GM21515 (cell line): Measurements from ENCODE around the gene C4B.
"Not testable (repeated sequence)": the region's sequence is repeated elsewhere in the genome, so short reads cannot be mapped to it uniquely, and the experiment has no call there.

Source experiments
- ATAC-seq: cut with Tn5 transposase; IDR thresholded peaks from one replicate; pipeline ENCODE4 v1.9.1; 2021; ENCODE audit not compliant: unreplicated experiment

Gene C4B

DNA sequence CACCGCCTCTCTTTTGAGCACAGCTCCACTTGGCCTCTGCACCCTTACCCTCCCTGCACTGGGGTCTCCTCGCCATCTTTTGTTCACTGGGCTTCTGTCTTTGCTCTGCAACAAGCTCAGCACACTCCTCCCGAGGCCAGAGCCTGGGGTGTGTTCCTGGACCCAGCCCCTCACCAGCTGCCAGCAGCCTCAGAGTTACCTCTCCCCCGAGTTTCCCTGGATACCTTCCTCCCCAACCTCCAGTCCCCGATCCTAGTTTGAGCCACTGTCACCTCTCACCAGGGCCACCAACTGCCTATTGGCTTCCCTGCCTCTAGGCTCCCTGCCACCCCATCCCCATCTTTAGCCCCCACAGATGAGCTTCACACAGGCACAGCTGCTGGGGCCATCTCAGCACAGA is 36.0 kb downstream of the C4B start:
- ATAC-seq, result no peak

DNA sequence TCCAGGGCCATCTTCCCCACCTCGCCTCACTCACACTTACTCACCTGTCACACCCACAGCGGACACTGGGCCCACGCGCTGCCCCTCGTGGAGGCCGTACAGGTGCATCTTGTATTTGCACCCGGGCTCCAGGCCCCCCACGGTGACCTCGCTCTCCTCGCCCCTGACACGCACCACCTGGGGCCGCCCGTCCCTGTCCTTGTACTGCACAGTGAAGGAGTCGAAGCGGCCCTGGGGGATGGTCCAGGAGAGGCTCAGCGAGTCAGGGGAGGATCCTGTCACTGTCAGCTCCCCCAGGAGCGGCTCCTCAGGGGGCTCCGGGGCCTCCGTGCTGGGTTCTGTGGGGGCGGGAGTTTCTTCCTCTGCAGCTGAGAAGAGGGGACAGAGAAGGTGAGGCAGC is 38.0 kb downstream of the C4B start:
- not testable (repeated sequence) for ATAC-seq

DNA sequence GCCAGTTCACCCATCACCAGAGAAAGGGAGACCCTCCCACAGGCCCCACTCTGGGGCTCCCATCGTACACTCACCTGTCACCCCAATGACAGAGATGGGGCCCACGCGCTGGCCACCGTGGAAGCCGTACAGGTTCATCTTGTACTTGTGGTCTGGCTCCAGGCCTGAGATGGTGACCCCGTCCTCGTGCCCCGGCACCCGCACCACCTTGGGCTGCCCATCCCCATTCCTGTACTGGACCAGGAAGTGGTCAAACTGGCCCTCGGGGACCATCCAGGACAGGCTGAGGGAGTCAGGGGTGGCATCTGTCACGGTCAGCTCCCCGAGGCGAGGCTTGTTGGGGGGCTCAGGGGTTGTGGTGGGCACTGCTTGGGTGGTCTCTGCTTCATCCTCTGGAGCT is 38.7 kb downstream of the C4B start:
- not testable (repeated sequence) for ATAC-seq

DNA sequence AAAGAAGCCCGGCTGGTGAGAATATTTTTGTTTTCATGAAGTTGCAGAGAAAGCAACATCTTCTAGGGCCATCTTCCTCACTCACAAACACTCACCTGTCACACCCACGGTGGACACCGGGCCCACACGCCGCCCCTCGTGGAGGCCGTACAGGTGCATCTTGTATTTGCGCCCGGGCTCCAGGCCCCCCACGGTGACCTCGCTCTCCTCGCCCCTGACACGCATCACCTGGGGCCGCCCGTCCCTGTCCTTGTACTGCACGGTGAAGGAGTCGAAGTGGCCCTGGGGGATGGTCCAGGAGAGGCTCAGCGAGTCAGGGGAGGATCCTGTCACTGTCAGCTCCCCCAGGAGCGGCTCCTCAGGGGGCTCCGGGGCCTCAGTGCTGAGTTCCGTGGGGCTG is 41.2 kb downstream of the C4B start:
- not testable (repeated sequence) for ATAC-seq

DNA sequence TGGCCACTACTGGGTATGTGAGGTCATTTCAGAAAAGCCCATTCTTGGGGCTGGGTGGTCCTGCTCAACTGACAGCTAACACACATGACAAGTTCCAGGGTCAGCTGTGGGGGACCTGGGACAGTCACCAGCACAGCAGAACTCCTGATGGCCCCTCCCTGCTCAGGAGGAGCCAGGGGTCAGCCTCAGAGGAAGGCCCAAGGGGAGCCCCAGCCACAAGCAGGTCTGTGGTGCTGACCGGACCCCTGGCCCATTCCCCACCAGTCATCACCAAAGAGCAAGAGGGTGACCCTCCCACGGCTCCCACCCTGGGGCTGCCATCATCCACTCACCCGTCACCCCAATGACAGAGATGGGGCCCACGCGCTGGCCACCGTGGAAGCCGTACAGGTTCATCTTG is 41.7 kb downstream of the C4B start:
- ATAC-seq, result no peak

DNA sequence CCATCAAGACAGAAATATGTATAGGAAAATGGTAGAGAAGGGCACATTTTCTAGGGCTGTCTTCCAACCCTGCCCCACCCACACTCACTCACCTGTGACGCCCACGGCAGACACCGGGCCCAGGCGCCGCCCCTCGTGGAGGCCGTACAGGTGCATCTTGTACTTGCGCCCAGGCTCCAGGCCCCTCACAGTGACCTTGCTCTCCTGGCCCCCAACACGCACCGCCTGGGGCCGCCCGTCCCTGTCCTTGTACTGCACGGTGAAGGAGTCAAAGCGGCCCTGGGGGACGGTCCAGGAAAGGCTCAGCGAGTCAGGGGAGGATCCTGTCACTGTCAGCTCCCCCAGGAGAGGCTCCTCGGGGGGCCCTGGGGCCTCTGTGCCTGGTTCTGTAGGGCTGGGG is 43.4 kb downstream of the C4B start:
- no peak for ATAC-seq

DNA sequence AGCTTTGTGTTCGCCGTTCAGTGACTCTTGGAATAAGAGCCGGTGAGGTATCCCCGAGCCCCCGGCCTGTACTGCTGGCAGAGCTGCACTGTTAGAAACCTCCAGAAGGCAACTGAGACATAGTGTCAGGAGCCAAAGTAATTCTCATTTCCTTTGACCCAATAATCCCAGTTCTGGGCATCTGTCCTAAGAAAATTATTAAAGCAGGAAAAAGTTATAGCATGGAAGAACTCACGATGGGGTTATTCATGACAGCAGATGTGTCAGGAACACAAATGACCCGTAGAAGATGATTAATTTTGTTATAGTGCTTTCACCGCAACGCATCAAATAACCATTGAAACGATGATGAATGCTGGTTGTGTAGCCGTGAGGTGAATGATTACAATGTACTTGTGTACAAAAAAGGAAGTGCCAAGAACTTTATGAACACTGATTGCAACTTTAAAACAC is 43.9 kb downstream of the C4B start:
- ATAC-seq, result no peak

DNA sequence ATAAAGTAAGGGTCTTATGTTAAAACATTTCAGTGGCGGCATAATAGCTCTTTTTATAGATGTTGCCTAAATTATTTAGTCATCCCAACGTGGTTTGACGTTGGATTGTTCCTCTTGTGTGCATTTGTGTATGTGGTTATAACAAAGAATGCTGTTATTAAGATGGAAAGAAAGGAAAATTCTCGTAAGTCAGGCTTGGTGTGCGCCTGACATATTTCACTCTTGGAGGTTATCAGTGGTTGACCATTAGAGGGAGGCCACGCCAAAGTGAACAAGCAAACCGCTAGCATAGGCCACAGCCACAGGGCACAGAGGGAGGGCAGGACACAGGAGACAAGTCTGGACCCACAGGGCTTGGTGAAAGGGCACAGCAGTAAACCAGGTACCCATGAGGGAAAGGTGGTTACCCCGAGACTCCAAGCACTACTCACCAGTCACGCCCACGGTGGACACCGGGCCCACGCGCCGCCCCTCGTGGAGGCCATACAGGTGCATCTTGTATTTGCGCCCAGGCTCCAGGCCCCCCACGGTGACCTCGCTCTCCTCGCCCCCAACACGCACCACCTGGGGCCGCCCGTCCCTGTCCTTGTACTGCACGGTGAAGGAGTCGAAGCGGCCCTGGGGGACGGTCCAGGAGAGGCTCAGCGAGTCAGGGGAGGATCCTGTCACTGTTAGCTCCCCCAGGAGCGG is 46.5 kb downstream of the C4B start:
- no peak for ATAC-seq

DNA sequence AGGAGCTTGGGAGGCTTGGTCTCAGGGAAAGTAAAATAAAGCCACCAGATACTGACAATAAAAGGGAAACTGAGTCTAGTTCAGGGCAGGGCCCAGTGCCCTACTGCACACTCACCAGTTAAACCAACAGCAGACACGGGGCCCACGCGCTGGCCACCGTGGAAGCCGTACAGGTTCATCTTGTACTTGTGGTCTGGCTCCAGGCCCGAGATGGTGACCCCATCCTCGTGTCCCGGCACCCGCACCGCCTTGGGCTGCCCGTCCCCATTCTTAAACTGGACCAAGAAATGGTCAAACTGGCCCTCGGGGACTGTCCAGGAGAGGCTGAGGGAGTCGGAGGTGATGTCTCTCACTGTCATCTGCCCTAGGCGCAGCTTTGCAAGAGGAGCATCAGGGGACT is 50.1 kb downstream of the C4B start:
- no peak for ATAC-seq

DNA sequence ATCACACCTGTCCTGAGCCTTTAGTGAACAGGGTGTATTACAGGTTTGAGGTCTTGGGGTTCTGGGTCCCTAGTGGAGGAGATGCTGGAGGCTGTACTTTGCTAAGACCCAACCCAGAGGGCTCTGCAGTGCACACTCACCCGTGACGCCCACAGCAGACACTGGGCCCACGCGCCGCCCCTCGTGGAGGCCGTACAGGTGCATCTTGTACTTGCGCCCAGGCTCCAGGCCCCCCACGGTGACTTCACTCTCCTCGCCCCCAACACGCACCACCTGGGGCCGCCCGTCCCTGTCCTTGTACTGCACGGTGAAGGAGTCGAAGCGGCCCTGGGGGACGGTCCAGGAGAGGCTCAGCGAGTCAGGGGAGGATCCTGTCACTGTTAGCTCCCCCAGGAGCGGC is 52.9 kb downstream of the C4B start:
- not testable (repeated sequence) for ATAC-seq

DNA sequence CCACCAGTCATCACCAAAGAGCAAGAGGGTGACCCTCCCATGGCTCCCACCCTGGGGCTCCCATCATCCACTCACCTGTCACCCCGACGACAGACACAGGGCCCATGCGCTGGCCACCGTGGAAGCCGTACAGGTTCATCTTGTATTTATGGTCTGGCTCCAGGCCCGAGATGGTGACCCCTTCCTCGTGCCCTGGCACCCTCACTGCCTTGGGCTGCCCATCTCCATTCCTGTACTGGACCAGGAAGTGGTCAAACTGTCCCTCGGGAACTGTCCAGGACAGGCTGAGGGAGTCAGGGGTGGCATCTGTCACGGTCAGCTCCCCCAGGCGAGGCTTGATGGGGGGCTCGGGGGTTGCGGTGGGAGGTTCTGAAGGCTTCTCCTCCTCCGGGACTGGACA is 53.7 kb downstream of the C4B start:
- not testable (repeated sequence) for ATAC-seq

DNA sequence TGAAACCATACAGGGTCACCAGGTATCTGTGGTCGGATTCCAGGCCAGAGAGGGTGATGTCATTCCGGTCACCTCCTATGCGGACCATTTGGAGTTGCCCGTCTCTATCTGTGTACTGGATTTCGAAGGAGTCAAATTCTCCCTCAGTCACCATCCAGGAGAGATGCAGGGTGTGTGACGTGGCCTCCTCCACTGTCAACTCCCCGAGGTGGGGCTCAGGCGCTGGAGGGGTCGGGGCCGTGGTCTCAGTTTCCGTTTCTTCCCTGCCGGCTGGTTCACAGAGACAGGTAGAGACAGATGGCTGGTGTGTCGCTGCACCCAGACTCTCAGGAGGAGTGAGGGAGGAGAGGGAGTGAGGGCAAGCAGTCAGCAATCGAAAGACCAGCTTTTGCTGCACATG is 54.3 kb downstream of the C4B start:
- no peak for ATAC-seq

DNA sequence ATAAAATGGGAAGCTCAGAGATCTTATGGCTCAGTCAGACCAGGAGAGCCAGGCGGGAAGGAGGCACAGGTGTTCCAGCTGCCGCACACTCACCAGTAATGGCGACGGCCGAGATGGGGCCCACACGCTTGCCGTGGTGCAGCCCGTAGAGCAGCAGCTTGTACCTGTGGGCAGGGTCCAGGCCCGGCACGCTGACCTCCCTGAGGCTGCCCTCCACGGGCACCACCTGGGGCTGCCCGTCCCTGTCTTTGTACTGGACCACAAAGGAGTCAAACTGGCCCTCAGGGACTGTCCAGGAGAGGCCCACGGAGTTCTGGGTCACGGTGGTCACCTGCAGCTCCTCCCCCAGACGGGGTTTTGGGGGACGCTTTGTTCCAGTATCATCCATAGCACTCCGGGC is 54.9 kb downstream of the C4B start:
- no peak for ATAC-seq

DNA sequence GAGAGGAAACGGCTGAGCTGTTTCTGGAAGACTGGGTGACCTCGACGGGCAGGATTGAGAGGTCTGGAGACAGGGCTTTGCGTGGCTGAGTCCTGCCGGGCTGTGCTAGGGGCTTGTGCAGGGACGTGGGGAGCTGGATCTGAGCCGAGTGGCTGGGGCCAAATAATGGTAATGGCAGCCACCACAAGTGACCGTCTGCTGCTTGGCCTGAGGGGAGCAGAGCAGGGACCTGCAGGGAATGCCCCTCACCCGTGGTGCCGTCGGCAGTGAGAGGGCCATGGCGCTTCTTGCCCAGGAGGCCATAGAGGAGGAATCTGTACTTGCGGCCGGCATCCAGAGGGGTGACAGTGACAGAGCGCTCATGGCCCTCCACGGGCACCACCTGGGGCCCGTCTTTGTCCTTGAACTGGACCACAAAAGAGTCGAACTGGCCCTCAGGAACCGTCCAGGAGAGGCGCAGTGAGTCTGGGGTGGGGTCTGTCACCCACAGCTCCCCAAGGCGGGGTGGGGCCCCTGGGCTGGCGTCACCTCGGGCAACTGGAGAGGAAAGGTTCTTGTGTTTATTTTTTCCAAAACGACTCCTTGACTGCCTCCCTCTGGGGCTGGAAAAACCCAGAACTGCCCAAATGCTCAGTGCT is 55.4 kb downstream of the C4B start:
- ATAC-seq, result no peak

DNA sequence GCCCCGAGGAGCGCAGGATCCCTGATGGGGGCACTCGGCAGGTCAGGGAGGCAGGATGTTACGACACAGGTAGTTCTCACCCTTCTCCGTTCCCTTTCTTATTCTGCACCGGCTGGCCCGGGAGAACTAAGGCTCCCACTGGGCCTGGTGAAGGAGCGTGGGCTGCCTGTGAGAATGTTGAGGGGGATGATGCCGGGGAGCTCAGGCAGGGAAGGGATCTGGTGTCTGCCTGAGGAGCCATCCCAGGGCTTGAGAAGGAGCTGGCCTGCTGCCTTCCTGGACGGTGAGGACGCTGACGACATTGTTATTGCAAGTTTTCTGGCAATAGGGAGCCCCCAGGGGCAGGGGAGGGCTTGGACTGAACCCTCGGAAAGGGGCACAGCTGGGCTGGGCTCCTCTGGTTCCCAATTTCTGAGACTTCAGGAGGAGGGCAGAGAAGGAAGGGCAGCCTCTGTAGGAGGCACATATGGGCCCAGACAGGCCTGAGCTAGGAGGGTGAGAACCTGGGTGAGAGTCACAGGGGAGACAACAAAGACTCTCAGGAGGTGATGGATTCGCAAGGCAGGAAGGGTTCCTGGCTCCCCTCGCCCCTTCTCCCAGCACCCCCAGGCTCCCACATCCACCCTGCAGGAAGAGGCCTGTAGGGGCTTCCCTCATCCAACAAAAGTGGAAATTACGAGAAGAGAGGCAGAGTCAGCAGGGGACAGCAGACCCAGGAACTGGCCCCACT is 56.4 kb downstream of the C4B start:
- ATAC-seq, result no peak

DNA sequence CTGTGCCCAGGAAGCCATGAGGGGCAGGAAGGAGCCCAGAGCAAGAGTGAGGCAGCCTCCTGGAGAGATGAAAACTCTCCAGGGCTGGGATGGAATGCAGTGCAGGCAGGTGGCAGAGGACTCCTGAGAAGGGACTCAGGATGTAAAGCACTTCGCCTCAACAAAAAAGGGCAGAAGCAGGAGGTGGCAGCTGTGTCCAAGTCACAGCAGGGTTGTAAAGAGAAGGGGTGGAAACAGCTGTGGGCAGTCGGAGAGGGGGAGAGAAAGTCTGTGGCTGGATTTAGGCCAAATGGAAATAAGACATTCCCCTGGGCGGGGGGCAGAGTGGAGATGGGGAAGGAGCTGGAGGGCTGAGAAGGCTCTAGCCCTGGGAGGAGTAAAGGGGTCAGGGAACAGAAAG is 58.5 kb downstream of the C4B start:
- ATAC-seq, result no peak

DNA sequence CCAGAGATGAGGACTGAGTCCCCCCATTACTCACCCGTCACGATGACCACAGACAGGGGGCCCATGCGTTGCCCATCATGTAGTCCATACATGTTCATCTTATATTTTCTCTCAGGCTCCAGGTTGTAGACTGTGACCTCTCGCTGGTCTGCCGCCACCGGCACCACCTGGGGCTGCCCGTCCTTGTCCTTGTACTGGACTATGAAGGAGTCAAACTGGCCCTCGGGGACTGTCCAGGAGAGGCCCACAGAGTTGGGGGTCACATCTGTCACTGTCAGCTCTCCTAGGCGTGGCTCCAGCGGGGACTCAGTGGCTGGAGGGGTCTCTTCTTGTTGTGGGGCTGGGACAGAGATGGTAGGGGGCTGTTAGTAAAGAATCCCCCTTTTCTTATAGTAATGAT is 59.0 kb downstream of the C4B start:
- ATAC-seq, result no peak

DNA sequence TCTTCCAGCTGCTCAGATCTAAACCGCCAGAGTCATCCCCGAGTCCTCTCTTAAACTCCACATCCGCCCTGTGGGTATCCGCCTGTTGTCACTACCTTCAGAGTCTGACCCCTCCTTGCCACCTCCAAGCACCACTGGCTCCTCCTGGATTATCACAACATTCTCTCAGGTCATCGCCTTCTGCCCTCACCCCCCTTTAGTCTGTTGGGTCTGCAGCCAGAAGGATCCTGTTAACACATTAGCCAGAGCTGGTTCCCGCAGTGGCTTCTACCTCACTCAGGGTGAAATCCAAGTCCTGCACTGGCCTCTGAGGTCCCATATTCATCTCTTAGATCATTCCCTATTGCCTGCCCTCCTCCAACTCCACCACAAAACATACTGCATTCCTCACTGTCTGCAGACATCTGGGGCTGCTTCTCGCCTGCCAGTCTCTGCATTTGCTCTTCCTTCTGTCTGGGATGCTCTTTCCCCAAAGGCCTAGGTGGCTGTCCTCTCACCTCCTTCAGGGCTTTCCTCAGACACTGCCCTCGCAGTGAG is 60.5 kb downstream of the C4B start:
- ATAC-seq, result no peak

DNA sequence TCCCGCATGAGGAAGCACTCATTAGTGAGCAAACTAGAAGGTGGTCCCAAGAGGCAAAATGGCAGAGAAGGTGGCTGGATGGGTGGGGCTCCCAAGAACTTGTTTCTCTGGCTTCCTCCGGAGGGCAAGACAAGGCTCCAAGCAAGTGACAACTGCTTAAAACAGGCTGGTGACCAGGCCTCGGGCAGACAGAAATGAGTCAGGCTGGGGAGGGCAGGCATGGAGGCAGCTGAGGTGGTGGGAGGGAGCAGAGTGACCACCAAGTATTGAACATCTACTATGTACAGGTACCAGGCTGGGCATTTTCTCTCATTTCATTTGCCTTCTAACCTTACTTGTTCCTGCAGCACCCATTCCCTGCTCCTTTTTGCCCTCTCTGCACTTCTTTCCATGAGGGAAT is 61.2 kb downstream of the C4B start:
- no peak for ATAC-seq

DNA sequence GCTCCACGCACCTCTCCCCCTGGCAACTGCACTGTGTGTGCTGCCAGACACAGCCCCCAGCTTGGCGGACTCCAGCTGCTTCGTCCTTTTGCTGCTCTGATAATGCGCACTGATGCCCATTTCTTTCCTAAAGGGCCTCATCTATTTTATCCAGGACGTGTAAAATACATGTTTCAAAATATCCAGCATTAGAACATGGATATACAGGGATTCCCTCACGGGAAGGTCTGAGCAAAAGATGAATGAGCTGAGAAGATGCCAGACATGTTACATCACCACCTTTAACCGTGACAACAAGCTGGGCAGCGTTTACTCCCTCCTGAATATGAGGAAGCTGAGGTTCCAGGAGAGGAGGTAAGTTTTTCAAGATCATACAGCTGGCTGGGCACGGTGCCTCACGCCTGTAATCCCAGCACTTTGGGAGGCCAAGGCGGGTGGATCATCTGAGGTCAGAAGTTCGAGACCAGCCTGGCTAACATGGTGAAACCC is 61.8 kb downstream of the C4B start:
- no peak for ATAC-seq

DNA sequence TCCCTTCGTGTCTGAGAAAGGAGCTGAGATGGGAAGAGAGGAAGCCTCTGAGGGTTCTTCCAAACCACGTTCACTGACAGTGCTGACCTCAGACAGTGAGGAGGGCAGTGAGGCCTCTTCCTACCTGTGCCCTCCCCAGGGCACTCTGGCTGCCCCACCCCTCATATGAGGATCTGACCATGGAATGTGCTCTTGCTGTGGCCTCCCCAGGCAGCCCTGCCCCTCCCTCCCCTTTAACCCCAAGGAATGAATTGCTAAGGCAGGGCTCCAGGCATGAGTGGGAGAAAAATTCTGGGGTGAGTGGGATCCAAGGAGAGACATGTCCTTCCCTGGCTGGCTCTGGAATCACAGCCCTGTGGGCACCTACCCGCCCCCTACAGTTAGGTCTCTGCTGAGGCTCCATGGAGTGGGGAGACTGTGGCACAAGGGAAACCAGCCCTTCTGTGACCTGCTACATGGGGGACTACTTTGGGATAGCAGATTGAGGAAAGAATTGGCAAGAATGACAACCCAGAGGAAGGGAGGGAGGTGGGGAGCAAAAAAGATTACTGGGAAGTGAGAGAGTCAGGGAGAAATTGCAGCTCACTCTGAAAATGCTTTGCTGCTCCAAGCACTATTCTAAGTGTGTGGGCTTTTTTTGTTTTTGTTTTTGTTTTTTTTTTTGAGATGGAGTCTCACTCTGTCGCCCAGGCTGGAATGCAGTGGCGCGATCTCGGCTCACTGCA is 65.1 kb downstream of the C4B start:
- ATAC-seq, result no peak
